ENCODE data around the gene ZBTB5.

The ZBTB5 gene

DNA sequence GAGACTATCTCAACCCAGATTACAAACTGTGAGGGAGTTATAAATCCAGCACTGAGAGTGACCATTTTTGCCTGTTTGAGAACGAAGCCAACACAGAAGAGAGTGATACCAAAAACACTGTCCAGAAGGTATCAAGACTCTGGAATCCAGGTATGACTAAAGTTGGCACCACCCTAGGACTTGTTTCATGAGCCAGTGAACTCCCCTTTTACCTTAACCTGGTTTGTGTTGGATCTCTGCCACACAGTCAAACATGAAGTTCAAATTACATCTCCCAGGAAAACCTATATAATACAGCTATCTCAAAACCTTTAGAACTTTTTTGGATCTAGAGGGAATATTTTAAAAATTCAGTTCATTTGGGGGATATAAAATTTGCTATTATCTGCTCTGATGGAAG is 11.4 kb downstream of the ZBTB5 start:
- H3K36me3 ChIP-seq (ENCODE audit: control insufficient read depth, insufficient read depth, low read length) = no peaks in the 10 kb centered on the region
- no peak overlapping the region for H3K4me3 ChIP-seq (ENCODE audit: insufficient read depth, low read depth, low read length, poor library complexity, severe bottlenecking)
- no peaks in the 10 kb centered on the region for H3K9me3 ChIP-seq (ENCODE audit: control insufficient read depth, low read length)
- no peak for DNase-seq
- no peaks in the 10 kb centered on the region for H3K27me3 ChIP-seq (replicated peaks; ENCODE audit: control insufficient read depth, insufficient read depth, low read length, poor library complexity, severe bottlenecking)
- H3K4me1 ChIP-seq (ENCODE audit: control insufficient read depth, insufficient read depth, low read length, poor library complexity, severe bottlenecking) = no peaks in the 10 kb centered on the region
- no peak overlapping the region for H3K27ac ChIP-seq (ENCODE audit: insufficient read depth, low read length, poor library complexity, severe bottlenecking)

DNA sequence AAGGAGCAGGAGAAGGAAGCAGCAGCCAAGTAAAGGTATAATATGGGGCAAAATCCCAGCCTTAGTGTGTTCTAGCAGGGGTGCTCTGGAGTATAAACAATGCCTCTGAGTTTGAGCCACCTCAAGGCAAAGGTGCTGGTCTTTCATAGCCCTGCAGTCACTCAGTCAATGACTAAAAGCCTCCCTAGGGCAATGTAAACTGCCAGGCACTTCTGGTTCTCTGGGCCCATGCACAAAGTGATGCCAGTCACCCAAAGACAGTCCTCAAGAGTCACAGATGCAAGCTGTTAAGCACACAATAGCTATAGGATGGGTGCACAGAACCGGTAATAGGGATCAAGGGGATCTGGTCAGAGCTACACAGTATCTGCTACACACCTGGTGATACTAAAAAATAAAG is 12.6 kb downstream of the ZBTB5 start:
- H3K9me3 ChIP-seq (ENCODE audit: control insufficient read depth, low read length) = no peaks in the 10 kb centered on the region
- no peak overlapping the region for H3K4me3 ChIP-seq (ENCODE audit: insufficient read depth, low read depth, low read length, poor library complexity, severe bottlenecking)
- H3K36me3 ChIP-seq (ENCODE audit: control insufficient read depth, insufficient read depth, low read length) = no peaks in the 10 kb centered on the region
- H3K27me3 ChIP-seq (replicated peaks; ENCODE audit: control insufficient read depth, insufficient read depth, low read length, poor library complexity, severe bottlenecking) = no peaks in the 10 kb centered on the region
- H3K27ac ChIP-seq (ENCODE audit: insufficient read depth, low read length, poor library complexity, severe bottlenecking) = no peak overlapping the region
- no peaks in the 10 kb centered on the region for H3K4me1 ChIP-seq (ENCODE audit: control insufficient read depth, insufficient read depth, low read length, poor library complexity, severe bottlenecking)
- no peak for DNase-seq

DNA sequence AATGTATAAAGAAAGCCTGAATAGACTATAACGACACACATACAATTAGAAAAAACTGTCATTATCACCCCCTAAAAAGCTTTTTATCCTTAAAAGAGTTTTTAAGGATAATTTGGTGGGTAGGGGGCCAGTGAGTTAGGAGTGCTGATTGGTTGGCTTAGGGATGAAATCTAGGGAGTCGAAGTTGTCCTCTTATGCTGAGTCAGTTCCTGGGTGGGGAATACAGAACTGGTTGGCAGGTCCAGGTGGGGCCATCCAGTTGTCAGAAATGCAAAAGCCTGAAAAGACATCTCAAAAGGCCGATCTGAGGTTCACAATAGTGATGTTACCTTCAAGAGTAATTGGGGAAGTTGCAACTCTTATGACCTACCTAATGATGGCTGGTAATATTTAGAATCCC is 13.6 kb downstream of the ZBTB5 start:
- no peaks in the 10 kb centered on the region for H3K36me3 ChIP-seq (ENCODE audit: control insufficient read depth, insufficient read depth, low read length)
- DNase-seq = no peak
- H3K27me3 ChIP-seq (replicated peaks; ENCODE audit: control insufficient read depth, insufficient read depth, low read length, poor library complexity, severe bottlenecking) = no peaks in the 10 kb centered on the region
- no peak overlapping the region for H3K4me3 ChIP-seq (ENCODE audit: insufficient read depth, low read depth, low read length, poor library complexity, severe bottlenecking)
- H3K9me3 ChIP-seq (ENCODE audit: control insufficient read depth, low read length) = no peaks in the 10 kb centered on the region
- H3K4me1 ChIP-seq (ENCODE audit: control insufficient read depth, insufficient read depth, low read length, poor library complexity, severe bottlenecking) = no peaks in the 10 kb centered on the region
- H3K27ac ChIP-seq (ENCODE audit: insufficient read depth, low read length, poor library complexity, severe bottlenecking) = no peak overlapping the region

DNA sequence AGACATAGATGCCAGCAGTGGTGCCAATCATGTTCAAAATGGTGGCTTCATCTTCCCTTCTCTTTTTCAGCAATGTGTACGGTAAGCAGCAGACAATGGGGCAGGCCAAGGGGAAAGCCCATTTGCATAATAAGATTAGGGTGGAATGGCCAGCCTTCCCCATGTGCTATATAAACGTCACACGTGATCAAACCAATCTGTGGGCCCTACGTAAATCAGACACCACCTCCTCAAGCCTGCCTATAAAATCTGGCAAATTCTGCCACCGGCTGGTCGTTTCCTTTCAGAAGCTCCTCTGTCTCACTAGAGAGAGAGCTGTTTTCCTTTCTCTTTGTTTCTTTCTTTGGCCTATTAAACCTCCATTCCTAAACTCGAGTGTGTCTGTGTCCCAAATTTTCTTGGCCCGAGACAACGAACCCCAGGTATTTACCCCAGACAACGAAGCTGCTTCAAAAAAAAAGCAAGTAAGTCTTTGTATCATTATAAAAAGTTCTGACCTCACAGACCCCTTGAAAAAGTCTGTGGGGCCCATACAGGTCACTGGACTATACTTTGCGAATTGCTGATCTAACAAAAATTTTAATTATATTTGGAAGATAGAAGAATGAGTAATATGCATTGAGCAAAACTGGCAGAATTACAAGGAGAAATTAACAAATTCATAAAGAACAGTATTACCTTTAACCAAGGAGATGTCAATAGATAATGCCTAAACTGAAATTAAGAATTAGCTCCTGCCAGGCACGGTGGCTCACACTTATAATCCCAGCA is 15.2 kb downstream of the ZBTB5 start:
- H3K27ac ChIP-seq (ENCODE audit: insufficient read depth, low read length, poor library complexity, severe bottlenecking) = no peak overlapping the region
- H3K36me3 ChIP-seq (ENCODE audit: control insufficient read depth, insufficient read depth, low read length) = no peaks in the 10 kb centered on the region
- DNase-seq = no peak
- no peak overlapping the region for H3K4me3 ChIP-seq (ENCODE audit: insufficient read depth, low read depth, low read length, poor library complexity, severe bottlenecking)
- no peaks in the 10 kb centered on the region for H3K4me1 ChIP-seq (ENCODE audit: control insufficient read depth, insufficient read depth, low read length, poor library complexity, severe bottlenecking)
- no peaks in the 10 kb centered on the region for H3K27me3 ChIP-seq (replicated peaks; ENCODE audit: control insufficient read depth, insufficient read depth, low read length, poor library complexity, severe bottlenecking)
- H3K9me3 ChIP-seq (ENCODE audit: control insufficient read depth, low read length) = no peaks in the 10 kb centered on the region

DNA sequence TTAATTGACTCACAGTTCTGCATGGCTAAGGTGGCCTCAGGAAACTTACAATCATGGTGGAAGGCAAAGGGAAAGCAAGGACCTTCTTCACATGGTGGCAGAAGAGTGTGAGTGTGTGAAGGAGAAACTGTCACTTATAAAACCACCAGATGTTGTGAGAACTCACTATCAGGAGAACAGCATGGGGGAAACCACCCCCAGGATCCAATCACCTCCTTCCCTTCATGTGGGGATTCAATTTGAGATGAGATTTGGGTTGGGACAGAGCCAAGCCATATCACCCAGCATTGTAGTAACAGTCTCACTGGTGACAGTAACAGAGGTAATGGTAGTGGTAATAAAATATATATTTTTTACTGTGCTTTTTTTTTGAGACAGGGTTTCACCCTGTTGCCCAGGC is 18.1 kb downstream of the ZBTB5 start:
- no peak for DNase-seq
- Histone ChIP-seq H3K36me3 (ENCODE audit: control insufficient read depth, insufficient read depth, low read length) (peaks cover 3% of the 10 kb centered on the region), H3K27ac (ENCODE audit: insufficient read depth, low read length, poor library complexity, severe bottlenecking) (no peak overlapping the region), H3K9me3 (ENCODE audit: control insufficient read depth, low read length) (no peaks in the 10 kb centered on the region), H3K27me3 (replicated peaks; ENCODE audit: control insufficient read depth, insufficient read depth, low read length, poor library complexity, severe bottlenecking) (no peaks in the 10 kb centered on the region), H3K4me3 (ENCODE audit: insufficient read depth, low read depth, low read length, poor library complexity, severe bottlenecking) (no peak overlapping the region), H3K4me1 (ENCODE audit: control insufficient read depth, insufficient read depth, low read length, poor library complexity, severe bottlenecking) (no peaks in the 10 kb centered on the region)

DNA sequence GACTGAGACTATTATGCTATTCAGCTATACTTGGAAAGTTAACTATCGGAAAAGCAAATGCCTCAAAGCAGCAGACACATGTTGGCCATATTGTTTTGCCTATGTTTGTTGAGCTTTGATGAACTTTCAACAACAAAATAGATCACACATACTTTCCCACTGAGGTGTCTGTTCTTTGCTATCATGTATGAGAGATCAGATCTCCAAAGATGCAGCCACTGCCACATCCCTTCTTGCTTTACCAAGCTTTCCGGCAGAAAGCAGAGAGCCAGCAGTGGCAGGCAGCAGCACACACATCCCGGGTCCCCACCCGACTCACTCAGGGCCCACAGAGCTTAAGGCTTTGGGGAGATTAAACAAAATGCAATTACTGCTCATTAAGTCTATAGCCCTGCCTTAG is 18.8 kb downstream of the ZBTB5 start:
- no peaks in the 10 kb centered on the region for H3K27me3 ChIP-seq (replicated peaks; ENCODE audit: control insufficient read depth, insufficient read depth, low read length, poor library complexity, severe bottlenecking)
- no peaks in the 10 kb centered on the region for H3K4me1 ChIP-seq (ENCODE audit: control insufficient read depth, insufficient read depth, low read length, poor library complexity, severe bottlenecking)
- no peak for DNase-seq
- H3K36me3 ChIP-seq (ENCODE audit: control insufficient read depth, insufficient read depth, low read length) = peaks cover 10% of the 10 kb centered on the region
- H3K4me3 ChIP-seq (ENCODE audit: insufficient read depth, low read depth, low read length, poor library complexity, severe bottlenecking) = no peak overlapping the region
- H3K27ac ChIP-seq (ENCODE audit: insufficient read depth, low read length, poor library complexity, severe bottlenecking) = no peak overlapping the region
- no peaks in the 10 kb centered on the region for H3K9me3 ChIP-seq (ENCODE audit: control insufficient read depth, low read length)

DNA sequence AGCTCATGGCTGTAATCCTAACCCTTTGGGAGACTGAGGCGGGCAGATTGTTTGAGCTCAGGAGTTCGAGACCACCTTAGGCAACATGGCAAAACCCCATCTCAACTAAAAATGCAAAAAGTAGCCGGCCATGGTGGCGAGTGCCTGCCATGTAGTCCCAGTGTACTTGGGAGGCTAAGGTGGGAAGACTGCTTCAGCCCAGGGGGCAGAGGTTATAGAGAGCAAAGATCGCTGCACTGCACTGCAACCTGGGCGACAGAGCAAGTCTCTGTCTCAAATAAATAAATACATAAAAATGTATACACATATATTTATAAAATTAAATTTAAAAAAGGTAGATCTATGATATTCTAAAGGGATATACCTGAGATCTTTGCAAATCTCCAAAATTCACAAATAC is 19.4 kb downstream of the ZBTB5 start:
- no peak for DNase-seq
- no peak overlapping the region for H3K4me3 ChIP-seq (ENCODE audit: insufficient read depth, low read depth, low read length, poor library complexity, severe bottlenecking)
- no peaks in the 10 kb centered on the region for H3K27me3 ChIP-seq (replicated peaks; ENCODE audit: control insufficient read depth, insufficient read depth, low read length, poor library complexity, severe bottlenecking)
- H3K27ac ChIP-seq (ENCODE audit: insufficient read depth, low read length, poor library complexity, severe bottlenecking) = no peak overlapping the region
- no peaks in the 10 kb centered on the region for H3K4me1 ChIP-seq (ENCODE audit: control insufficient read depth, insufficient read depth, low read length, poor library complexity, severe bottlenecking)
- H3K36me3 ChIP-seq (ENCODE audit: control insufficient read depth, insufficient read depth, low read length) = peaks cover 16% of the 10 kb centered on the region
- no peaks in the 10 kb centered on the region for H3K9me3 ChIP-seq (ENCODE audit: control insufficient read depth, low read length)

DNA sequence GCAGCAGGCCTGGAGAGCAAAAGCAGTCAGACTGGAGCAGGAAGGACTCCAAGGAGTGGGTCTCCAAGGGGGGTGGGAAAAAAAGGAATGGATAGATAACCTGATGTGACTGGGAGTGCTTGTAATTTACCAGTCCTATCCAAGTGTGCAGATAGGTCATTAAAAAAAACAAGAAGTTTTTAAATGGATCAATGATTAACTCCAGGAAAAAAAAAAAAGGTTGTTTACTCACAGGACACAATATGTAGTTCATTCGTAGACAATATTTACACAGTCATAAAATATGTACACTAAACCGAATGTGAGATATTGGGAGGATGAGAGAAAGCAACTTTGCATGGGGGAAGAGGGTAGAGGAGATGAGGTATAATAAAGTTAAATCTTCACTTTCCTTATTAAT is 20.4 kb downstream of the ZBTB5 start:
- no peaks in the 10 kb centered on the region for H3K9me3 ChIP-seq (ENCODE audit: control insufficient read depth, low read length)
- no peak overlapping the region for H3K27ac ChIP-seq (ENCODE audit: insufficient read depth, low read length, poor library complexity, severe bottlenecking)
- no peak overlapping the region for H3K4me3 ChIP-seq (ENCODE audit: insufficient read depth, low read depth, low read length, poor library complexity, severe bottlenecking)
- DNase-seq = no peak
- no peaks in the 10 kb centered on the region for H3K27me3 ChIP-seq (replicated peaks; ENCODE audit: control insufficient read depth, insufficient read depth, low read length, poor library complexity, severe bottlenecking)
- H3K36me3 ChIP-seq (ENCODE audit: control insufficient read depth, insufficient read depth, low read length) = peaks cover 24% of the 10 kb centered on the region
- H3K4me1 ChIP-seq (ENCODE audit: control insufficient read depth, insufficient read depth, low read length, poor library complexity, severe bottlenecking) = no peaks in the 10 kb centered on the region

DNA sequence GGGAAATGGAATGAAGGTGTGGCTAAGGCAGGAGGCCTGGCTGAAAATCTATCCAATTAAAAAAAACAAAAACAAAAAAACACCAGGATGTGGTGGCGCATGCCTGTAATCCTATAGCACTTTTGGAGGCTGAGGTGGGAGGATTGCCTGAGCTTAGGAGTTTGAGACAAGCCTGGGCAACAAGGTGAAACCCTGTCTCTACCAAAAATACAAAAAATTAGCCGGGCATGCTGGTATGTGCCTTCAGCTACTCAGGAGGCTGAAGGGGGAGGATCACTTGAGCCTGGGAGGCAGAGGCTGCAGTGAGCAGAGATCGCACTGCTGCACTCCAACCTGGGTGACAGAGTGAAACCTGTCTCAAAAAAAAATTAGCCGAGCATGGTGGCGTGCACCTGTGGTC is 21.7 kb downstream of the ZBTB5 start:
- no peaks in the 10 kb centered on the region for H3K4me1 ChIP-seq (ENCODE audit: control insufficient read depth, insufficient read depth, low read length, poor library complexity, severe bottlenecking)
- no peaks in the 10 kb centered on the region for H3K9me3 ChIP-seq (ENCODE audit: control insufficient read depth, low read length)
- DNase-seq = no peak
- H3K4me3 ChIP-seq (ENCODE audit: insufficient read depth, low read depth, low read length, poor library complexity, severe bottlenecking) = no peak overlapping the region
- H3K36me3 ChIP-seq (ENCODE audit: control insufficient read depth, insufficient read depth, low read length) = peaks cover 37% of the 10 kb centered on the region
- no peaks in the 10 kb centered on the region for H3K27me3 ChIP-seq (replicated peaks; ENCODE audit: control insufficient read depth, insufficient read depth, low read length, poor library complexity, severe bottlenecking)
- H3K27ac ChIP-seq (ENCODE audit: insufficient read depth, low read length, poor library complexity, severe bottlenecking) = no peak overlapping the region

DNA sequence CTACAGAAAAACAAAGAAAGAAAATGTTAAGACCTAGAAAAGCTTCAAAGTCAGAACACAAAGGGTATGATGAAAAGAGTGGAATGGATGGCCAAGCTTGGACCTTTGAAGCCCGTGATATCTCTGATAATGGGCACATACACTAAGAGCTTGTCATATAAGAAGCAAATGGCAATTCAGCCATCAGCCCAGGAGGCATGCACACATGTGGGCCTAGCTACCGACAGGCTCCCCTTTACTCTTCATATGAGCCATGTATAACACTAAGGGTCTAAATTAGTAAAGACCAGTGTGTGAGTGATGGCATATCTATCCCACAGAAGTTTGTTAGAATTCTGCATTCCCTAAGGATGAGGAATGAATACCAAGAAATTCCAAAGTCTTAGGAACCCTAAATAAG is 22.7 kb downstream of the ZBTB5 start:
- no peak overlapping the region for H3K27ac ChIP-seq (ENCODE audit: insufficient read depth, low read length, poor library complexity, severe bottlenecking)
- no peaks in the 10 kb centered on the region for H3K4me1 ChIP-seq (ENCODE audit: control insufficient read depth, insufficient read depth, low read length, poor library complexity, severe bottlenecking)
- no peak overlapping the region for H3K4me3 ChIP-seq (ENCODE audit: insufficient read depth, low read depth, low read length, poor library complexity, severe bottlenecking)
- H3K36me3 ChIP-seq (ENCODE audit: control insufficient read depth, insufficient read depth, low read length) = peaks cover 47% of the 10 kb centered on the region
- no peak for DNase-seq
- H3K9me3 ChIP-seq (ENCODE audit: control insufficient read depth, low read length) = no peaks in the 10 kb centered on the region
- no peaks in the 10 kb centered on the region for H3K27me3 ChIP-seq (replicated peaks; ENCODE audit: control insufficient read depth, insufficient read depth, low read length, poor library complexity, severe bottlenecking)
